Measurements from ENCODE around the gene LEMD1. TPM values are rescaled to one million over a fixed set of nuclear protein-coding genes. Genes with fewer than 3 reads are reported as not detected.
"Not testable (repeated sequence)": the region's sequence is repeated elsewhere in the genome, so short reads cannot be mapped to it uniquely, and the experiment has no call there.

Gene LEMD1
- total RNA-seq, 2 experiments from 2014 or later, result 0.66 to 0.79 TPM

GRCh38 chr1:205423814-205424399 is 2.1 kb upstream of the LEMD1 start:
- H3K4me1 Mint-ChIP-seq, result no peaks in the 10 kb centered on the region
- DNase-seq (no peak), ATAC-seq (no peak)
- H3K4me3 Mint-ChIP-seq, result no peak overlapping the region
- H3K27ac Mint-ChIP-seq, result no peak overlapping the region
- H3K36me3 Mint-ChIP-seq (ENCODE audit: low read depth), result no peaks in the 10 kb centered on the region
- ChIA-PET CTCF (interaction anchor here (0.6 to 1.6 kb wide), 7 partner anchors 7 to 101 kb away, joined by 3 to 7 read pairs (median 6); no protein-coding TSS in a partner anchor), POLR2A (no interaction called here)
- peaks cover 28% of the 10 kb centered on the region for H3K27me3 Mint-ChIP-seq
- H3K9me3 Mint-ChIP-seq (ENCODE audit: low read depth), result no peaks in the 10 kb centered on the region
- intact Hi-C loops (cut with DNase I, micrococcal nuclease), result loop anchor here in 1 of 2 experiments (5.0 kb wide), 1 partner anchor 98 kb away; no protein-coding TSS in a partner anchor

GRCh38 chr1:205422993-205423642 is 1.3 kb upstream of the LEMD1 start:
- POLR2A ChIA-PET, result no interaction called here
- intact Hi-C loops (cut with DNase I, micrococcal nuclease), result loop anchor here in 1 of 2 experiments (5.0 kb wide), 1 partner anchor 99 kb away; no protein-coding TSS in a partner anchor

GRCh38 chr1:205420938-205421337 is 918 bp downstream of the LEMD1 start:
- intact Hi-C loops (cut with DNase I, micrococcal nuclease), result loop anchor here in 1 of 2 experiments (5.0 kb wide), 1 partner anchor 101 kb away; no protein-coding TSS in a partner anchor
- no peak for ATAC-seq
- no peaks in the 10 kb centered on the region for H3K36me3 Mint-ChIP-seq (ENCODE audit: low read depth)
- no peak for DNase-seq
- no peaks in the 10 kb centered on the region for H3K4me1 Mint-ChIP-seq
- no peaks in the 10 kb centered on the region for H3K9me3 Mint-ChIP-seq (ENCODE audit: low read depth)
- H3K4me3 Mint-ChIP-seq, result no peak overlapping the region
- H3K27me3 Mint-ChIP-seq, result peaks cover 23% of the 10 kb centered on the region
- no peak overlapping the region for H3K27ac Mint-ChIP-seq
- CTCF ChIA-PET, result interaction anchor here (0.7 to 3.3 kb wide), 3 partner anchors 11 to 79 kb away, joined by 3 to 17 read pairs (median 4); no protein-coding TSS in a partner anchor
- POLR2A ChIA-PET, result no interaction called here

More at GRCh38 chr1:205422993-205423642, 1.3 kb upstream of the LEMD1 start:
- Mint-ChIP-seq H3K27ac (no peak overlapping the region), H3K27me3 (peaks cover 28% of the 10 kb centered on the region), H3K4me3 (no peak overlapping the region), H3K36me3 (ENCODE audit: low read depth) (no peaks in the 10 kb centered on the region), H3K4me1 (no peaks in the 10 kb centered on the region), H3K9me3 (ENCODE audit: low read depth) (no peaks in the 10 kb centered on the region)
- no peak for DNase-seq
- ATAC-seq, result no peak
- CTCF ChIA-PET, result interaction anchor here (1.0 kb wide), 1 partner anchor 63 kb away, joined by 7 read pairs; no protein-coding TSS in a partner anchor

GRCh38 chr1:205417870-205418635 is 3.8 kb downstream of the LEMD1 start:
- ChIA-PET POLR2A (interaction anchor here (1.2 kb wide), 1 partner anchor 12 kb away, joined by 7 read pairs; no protein-coding TSS in a partner anchor), CTCF (interaction anchor here (0.6 to 3.3 kb wide), 6 partner anchors 13 to 669 kb away, joined by 3 to 17 read pairs (median 3); no protein-coding TSS in a partner anchor)
- Mint-ChIP-seq H3K9me3 (ENCODE audit: low read depth) (no peaks in the 10 kb centered on the region), H3K4me1 (no peaks in the 10 kb centered on the region), H3K4me3 (no peak overlapping the region), H3K36me3 (ENCODE audit: low read depth) (no peaks in the 10 kb centered on the region), H3K27me3 (peaks cover 21% of the 10 kb centered on the region), H3K27ac (no peak overlapping the region)
- no peak for DNase-seq
- intact Hi-C loops (cut with DNase I, micrococcal nuclease), result no loop called here
- ATAC-seq, result no peak

GRCh38 chr1:205416322-205416721 is 5.5 kb downstream of the LEMD1 start:
- Mint-ChIP-seq H3K9me3 (ENCODE audit: low read depth) (no peaks in the 10 kb centered on the region), H3K27ac (no peak overlapping the region), H3K4me3 (no peak overlapping the region), H3K27me3 (peaks cover 14% of the 10 kb centered on the region), H3K4me1 (no peaks in the 10 kb centered on the region), H3K36me3 (ENCODE audit: low read depth) (no peaks in the 10 kb centered on the region)
- ATAC-seq, result no peak
- intact Hi-C loops (cut with DNase I, micrococcal nuclease), result no loop called here
- ChIA-PET CTCF (interaction anchor here (0.8 to 2.2 kb wide), 9 partner anchors 8 to 108 kb away, joined by 3 to 10 read pairs (median 3); no protein-coding TSS in a partner anchor), POLR2A (no interaction called here)
- DNase-seq, result no peak

- intact Hi-C loops (cut with DNase I, micrococcal nuclease), result no loop called here
- Mint-ChIP-seq H3K27ac (no peak overlapping the region), H3K27me3 (peaks cover 12% of the 10 kb centered on the region), H3K4me3 (no peak overlapping the region), H3K36me3 (ENCODE audit: low read depth) (no peaks in the 10 kb centered on the region), H3K9me3 (ENCODE audit: low read depth) (no peaks in the 10 kb centered on the region), H3K4me1 (peaks cover 4% of the 10 kb centered on the region)
- no peak for DNase-seq
- ChIA-PET POLR2A (interaction anchor here (0.7 kb wide), 1 partner anchor 59 kb away, joined by 5 read pairs; no protein-coding TSS in a partner anchor), CTCF (interaction anchor here (0.6 to 0.7 kb wide), 2 partner anchors 42 to 114 kb away, joined by 3 to 4 read pairs; no protein-coding TSS in a partner anchor)
- ATAC-seq, result no peak
These were observed 11.1 kb downstream of the LEMD1 start for GRCh38 chr1:205410581-205411298.

- Mint-ChIP-seq H3K36me3 (ENCODE audit: low read depth) (no peaks in the 10 kb centered on the region), H3K9me3 (ENCODE audit: low read depth) (no peaks in the 10 kb centered on the region), H3K27me3 (peaks cover 8% of the 10 kb centered on the region), H3K27ac (no peak overlapping the region), H3K4me3 (no peak overlapping the region), H3K4me1 (peaks cover 4% of the 10 kb centered on the region)
- ATAC-seq (no peak), DNase-seq (no peak)
- ChIA-PET CTCF (interaction anchor here (1.9 kb wide), 1 partner anchor 78 kb away, joined by 9 read pairs; no protein-coding TSS in a partner anchor), POLR2A (no interaction called here)
- intact Hi-C loops (cut with DNase I, micrococcal nuclease), result no loop called here
These were observed 13.9 kb downstream of the LEMD1 start for GRCh38 chr1:205407970-205408369.

- H3K4me3 Mint-ChIP-seq; H3K27ac Mint-ChIP-seq; H3K36me3 Mint-ChIP-seq (ENCODE audit: low read depth); H3K9me3 Mint-ChIP-seq (ENCODE audit: low read depth); CTCF ChIA-PET; ATAC-seq; H3K4me1 Mint-ChIP-seq; POLR2A ChIA-PET; H3K27me3 Mint-ChIP-seq; intact Hi-C loops (cut with DNase I, micrococcal nuclease); DNase-seq: not testable (repeated sequence)
These were observed 15.6 kb downstream of the LEMD1 start for GRCh38 chr1:205406252-205406651.

- H3K4me1 Mint-ChIP-seq; H3K36me3 Mint-ChIP-seq (ENCODE audit: low read depth); ATAC-seq; H3K27ac Mint-ChIP-seq; H3K9me3 Mint-ChIP-seq (ENCODE audit: low read depth); intact Hi-C loops (cut with DNase I, micrococcal nuclease); H3K4me3 Mint-ChIP-seq; POLR2A ChIA-PET; DNase-seq; H3K27me3 Mint-ChIP-seq; CTCF ChIA-PET: not testable (repeated sequence)
These were observed 17.4 kb downstream of the LEMD1 start for GRCh38 chr1:205404484-205404883.

- Mint-ChIP-seq H3K27me3 (peaks cover 4% of the 10 kb centered on the region), H3K27ac (no peak overlapping the region), H3K36me3 (ENCODE audit: low read depth) (no peaks in the 10 kb centered on the region), H3K9me3 (ENCODE audit: low read depth) (no peaks in the 10 kb centered on the region), H3K4me1 (no peaks in the 10 kb centered on the region), H3K4me3 (no peak overlapping the region)
- intact Hi-C loops (cut with DNase I, micrococcal nuclease), result loop anchor here in 1 of 2 experiments (10.0 kb wide), 1 partner anchor 256 kb away; no protein-coding TSS in a partner anchor
- CTCF ChIA-PET, result interaction anchor here (1.5 to 3.6 kb wide), 4 partner anchors 12 to 89 kb away, joined by 5 to 79 read pairs (median 12); no protein-coding TSS in a partner anchor
- ATAC-seq, result no peak
- POLR2A ChIA-PET, result no interaction called here
- DNase-seq, result no peak
These were observed 23.3 kb downstream of the LEMD1 start for GRCh38 chr1:205398586-205398985.

Data from activated CD4-positive, alpha-beta T cell treated with anti-CD3 and anti-CD28 coated beads for 36 hours (primary cell).